Activated naive CD8-positive, alpha-beta T cell (primary cell): ENCODE measurements around the gene NUBP2.
A peak's percentile ranks its signal among the peaks of the same experiment; 100 is the strongest.

Source experiments
- H3K27ac Mint-ChIP-seq: one replicate; pipeline ENCODE4 v1.8.0; 2021; ENCODE audit warnings: mixed read lengths
- H3K27me3 Mint-ChIP-seq: one replicate; pipeline ENCODE4 v1.8.0; 2021; ENCODE audit warnings: mixed read lengths
- H3K36me3 Mint-ChIP-seq: one replicate; pipeline ENCODE4 v1.8.0; 2021; ENCODE audit warnings: mixed read lengths
- H3K4me1 Mint-ChIP-seq: one replicate; pipeline ENCODE4 v1.8.0; 2021; ENCODE audit warnings: low read depth, mixed read lengths
- H3K4me3 Mint-ChIP-seq: one replicate; pipeline ENCODE4 v1.8.0; 2021; ENCODE audit warnings: mild to moderate bottlenecking, mixed read lengths
- H3K9me3 Mint-ChIP-seq: one replicate; pipeline ENCODE4 v1.8.0; 2021; ENCODE audit warnings: low read depth, mixed read lengths

Gene NUBP2

DNA sequence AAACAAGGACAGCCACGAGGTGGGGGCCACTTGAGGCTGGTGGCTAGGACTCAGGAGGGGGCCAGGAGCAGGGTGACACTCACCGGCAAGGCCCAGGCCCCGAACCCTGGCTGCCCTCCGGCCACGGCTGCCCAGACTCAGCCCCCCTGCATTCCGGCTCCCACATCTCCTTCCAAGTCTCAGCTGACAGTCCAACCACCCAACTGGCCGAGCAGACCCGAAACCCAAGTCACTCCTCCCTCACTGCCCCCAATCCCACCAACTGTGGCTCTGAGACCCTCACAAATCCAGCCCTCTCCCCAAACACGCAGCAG lies 34.5 kb downstream of the NUBP2 start:
- Mint-ChIP-seq H3K36me3 (no peaks in the 10 kb centered on the region), H3K4me1 (peaks cover 10% of the 10 kb centered on the region), H3K9me3 (no peaks in the 10 kb centered on the region), H3K27me3 (no peaks in the 10 kb centered on the region), H3K4me3 (no peak overlapping the region), H3K27ac (no peak overlapping the region)

DNA sequence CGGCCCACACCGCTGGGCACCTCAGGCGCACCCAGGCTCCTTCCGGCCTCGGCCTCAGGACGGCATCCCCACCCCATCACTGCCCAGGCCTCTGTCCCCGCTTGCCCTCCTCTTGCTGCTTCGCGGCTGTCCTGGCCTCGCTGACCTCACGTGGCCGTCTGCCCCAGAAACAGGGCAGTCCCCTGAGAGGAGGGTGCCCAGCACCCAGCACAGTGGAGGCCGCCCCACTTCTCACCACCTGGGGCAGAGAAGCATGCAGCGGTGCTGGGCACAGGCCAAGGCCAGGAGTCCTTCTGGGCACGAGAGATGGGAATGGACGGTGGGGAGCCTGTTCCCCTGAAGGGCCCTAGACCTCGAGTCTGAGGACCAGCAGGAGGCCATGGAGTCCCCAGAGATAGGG lies 35.0 kb downstream of the NUBP2 start:
- Mint-ChIP-seq H3K36me3 (no peaks in the 10 kb centered on the region), H3K4me3 (no peak overlapping the region), H3K4me1 (peaks cover 6% of the 10 kb centered on the region), H3K9me3 (no peaks in the 10 kb centered on the region), H3K27me3 (no peaks in the 10 kb centered on the region), H3K27ac (no peak overlapping the region)

DNA sequence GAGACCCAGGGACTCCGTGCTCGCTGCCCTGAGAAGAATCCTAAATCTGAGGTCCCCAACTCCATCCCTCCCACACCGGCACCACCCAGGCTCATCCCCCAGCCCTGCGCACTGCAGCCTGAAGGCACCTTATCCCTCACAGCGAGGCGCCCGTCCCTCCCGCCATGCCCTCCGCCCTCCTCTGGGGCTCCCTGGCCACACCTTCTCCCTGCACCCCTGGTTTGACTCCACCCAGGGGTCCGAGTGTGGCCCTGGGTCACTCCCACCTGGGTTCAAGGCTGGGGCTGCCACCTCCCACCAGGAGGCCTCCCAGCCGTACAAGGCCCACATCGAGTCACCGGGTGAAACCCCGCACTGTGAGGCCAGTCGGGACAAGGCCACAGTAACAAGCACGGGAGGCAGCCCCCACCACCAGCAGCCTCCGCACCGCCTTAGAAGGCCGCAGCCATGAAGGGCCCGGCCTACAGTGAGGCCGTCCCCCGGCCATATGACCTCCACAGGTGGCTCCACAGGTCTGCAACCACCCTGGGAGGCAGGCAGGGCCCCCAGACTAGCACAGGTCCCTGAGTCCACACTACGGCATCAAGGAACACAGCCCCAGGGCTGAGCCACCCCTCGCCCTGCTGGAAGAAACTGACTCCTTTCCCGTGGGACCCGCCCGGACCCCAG lies 35.6 kb downstream of the NUBP2 start:
- no peak overlapping the region for H3K4me3 Mint-ChIP-seq
- peaks cover under 1% of the 10 kb centered on the region for H3K4me1 Mint-ChIP-seq
- H3K36me3 Mint-ChIP-seq = no peaks in the 10 kb centered on the region
- H3K27me3 Mint-ChIP-seq = no peaks in the 10 kb centered on the region
- no peak overlapping the region for H3K27ac Mint-ChIP-seq
- H3K9me3 Mint-ChIP-seq = no peaks in the 10 kb centered on the region

DNA sequence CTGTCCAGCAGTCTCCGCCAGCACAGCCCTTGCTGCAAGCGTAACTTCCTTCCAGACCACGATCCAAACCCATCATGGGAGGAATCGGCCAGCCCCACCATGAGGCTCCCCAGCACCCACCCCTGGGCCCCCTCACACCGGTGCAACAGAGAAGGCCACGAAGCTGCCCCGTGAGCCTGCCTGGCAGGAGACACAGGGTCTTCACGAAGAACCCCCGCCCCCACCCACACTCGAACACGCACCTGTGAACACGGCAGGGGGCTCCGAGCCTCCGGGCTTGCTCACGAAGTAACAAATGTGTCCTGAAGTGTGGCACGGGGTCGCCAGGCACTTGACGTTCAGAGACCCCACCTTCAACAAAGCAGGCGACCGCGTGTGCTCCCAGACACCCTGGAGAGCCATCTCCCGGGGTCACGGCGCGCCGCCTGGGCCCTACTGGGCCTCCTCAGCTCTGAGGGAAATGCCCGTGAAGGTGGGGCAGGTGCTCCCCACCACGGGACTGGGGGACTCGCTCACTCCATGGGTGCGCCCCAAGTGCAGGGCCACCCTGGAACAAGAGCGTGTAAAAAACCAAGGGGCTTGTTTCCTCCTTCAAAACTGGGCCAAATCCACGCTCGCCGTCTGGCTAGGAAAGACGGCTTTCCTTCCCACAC lies 36.2 kb downstream of the NUBP2 start:
- Mint-ChIP-seq H3K27me3 (no peaks in the 10 kb centered on the region), H3K27ac (no peak overlapping the region), H3K36me3 (no peaks in the 10 kb centered on the region), H3K4me3 (no peak overlapping the region), H3K4me1 (peaks cover 4% of the 10 kb centered on the region), H3K9me3 (no peaks in the 10 kb centered on the region)

DNA sequence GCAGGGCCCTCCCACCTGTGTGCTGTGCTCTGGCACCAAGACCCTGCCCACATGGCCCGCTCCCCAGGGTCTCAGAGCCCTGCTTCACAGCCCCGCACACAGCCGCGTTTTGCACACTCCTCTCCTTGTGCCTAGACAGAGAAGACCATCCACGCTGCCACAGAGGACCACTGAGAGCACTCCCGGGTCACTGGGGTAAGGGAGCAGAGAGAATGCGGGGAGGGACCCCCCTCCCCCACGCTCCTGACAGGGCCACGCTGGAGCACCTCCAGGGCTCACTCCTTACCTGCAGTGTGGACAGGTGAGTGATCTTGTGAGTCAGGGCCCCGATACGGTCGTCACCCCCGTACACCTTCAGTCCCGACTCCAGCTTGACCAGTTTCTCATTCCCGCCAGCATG lies 36.9 kb downstream of the NUBP2 start:
- H3K4me1 Mint-ChIP-seq = peaks cover 10% of the 10 kb centered on the region
- no peak overlapping the region for H3K4me3 Mint-ChIP-seq
- H3K36me3 Mint-ChIP-seq = no peaks in the 10 kb centered on the region
- no peaks in the 10 kb centered on the region for H3K27me3 Mint-ChIP-seq
- H3K9me3 Mint-ChIP-seq = no peaks in the 10 kb centered on the region
- H3K27ac Mint-ChIP-seq = no peak overlapping the region

DNA sequence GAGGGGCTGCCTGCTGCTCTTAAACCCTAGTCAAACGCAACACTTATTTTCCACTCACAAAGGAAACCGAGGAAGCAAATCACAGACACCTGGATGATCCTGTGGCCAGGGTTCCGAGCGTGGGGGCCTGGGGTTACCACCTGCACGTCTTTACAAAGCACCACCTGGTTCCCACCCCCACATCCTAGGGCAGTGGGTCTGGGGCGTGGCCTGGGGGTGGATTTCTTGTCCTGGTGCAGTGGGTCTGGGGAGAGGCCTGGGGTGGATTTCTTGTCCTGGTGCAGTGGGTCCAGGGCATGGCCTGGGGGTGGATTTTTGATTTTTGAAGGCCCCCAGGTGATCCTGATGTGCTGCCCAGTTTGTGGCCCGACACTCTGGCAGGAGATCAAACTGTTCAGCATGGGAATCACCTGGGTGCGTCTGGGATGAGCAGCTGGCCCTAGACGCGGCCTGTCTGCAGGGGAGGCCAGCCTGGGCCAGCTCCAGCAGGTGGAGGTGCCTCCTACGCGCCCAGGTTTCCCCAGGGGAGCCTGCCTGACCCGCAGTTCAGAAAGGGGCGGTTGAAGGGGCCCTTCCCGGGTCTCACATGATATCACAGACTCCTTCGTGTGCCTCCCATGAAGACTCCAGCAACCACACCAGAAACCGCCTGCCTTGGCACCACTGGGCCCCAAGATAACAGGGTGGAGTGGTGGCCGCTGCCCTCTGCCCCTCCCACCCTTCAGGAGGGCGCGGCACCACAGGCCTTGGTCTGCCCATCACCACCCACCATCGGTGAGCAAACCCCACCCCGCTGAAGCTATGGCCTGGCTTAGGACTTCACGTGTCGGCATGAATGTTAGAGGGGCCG lies 37.6 kb downstream of the NUBP2 start:
- no peaks in the 10 kb centered on the region for H3K9me3 Mint-ChIP-seq

DNA sequence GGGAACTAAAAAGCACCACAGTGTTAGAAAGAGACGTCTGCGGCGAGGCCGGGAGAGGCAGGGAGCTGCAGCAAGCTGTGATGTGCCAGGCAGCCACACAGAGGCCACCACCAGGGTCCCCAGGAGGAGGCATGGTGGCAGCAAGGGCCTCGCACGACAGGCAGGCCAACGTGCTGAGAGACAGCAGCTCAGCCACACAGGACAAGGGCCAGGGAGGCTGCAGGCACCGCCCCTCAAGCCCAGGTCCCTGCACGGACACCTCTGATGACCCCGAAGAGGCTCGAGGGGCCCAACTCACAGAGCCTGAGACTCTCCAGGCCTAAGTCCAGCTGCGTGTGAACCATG lies 38.2 kb downstream of the NUBP2 start:
- H3K9me3 Mint-ChIP-seq = no peaks in the 10 kb centered on the region
- peaks cover 20% of the 10 kb centered on the region for H3K4me1 Mint-ChIP-seq
- H3K27ac Mint-ChIP-seq = no peak overlapping the region
- no peaks in the 10 kb centered on the region for H3K36me3 Mint-ChIP-seq
- no peaks in the 10 kb centered on the region for H3K27me3 Mint-ChIP-seq
- H3K4me3 Mint-ChIP-seq = no peak overlapping the region

More for the DNA sequence above, 37.6 kb downstream of the NUBP2 start:
- peaks cover 15% of the 10 kb centered on the region for H3K4me1 Mint-ChIP-seq
- H3K27me3 Mint-ChIP-seq = no peaks in the 10 kb centered on the region
- H3K4me3 Mint-ChIP-seq = no peak overlapping the region
- H3K36me3 Mint-ChIP-seq = no peaks in the 10 kb centered on the region
- no peak overlapping the region for H3K27ac Mint-ChIP-seq

DNA sequence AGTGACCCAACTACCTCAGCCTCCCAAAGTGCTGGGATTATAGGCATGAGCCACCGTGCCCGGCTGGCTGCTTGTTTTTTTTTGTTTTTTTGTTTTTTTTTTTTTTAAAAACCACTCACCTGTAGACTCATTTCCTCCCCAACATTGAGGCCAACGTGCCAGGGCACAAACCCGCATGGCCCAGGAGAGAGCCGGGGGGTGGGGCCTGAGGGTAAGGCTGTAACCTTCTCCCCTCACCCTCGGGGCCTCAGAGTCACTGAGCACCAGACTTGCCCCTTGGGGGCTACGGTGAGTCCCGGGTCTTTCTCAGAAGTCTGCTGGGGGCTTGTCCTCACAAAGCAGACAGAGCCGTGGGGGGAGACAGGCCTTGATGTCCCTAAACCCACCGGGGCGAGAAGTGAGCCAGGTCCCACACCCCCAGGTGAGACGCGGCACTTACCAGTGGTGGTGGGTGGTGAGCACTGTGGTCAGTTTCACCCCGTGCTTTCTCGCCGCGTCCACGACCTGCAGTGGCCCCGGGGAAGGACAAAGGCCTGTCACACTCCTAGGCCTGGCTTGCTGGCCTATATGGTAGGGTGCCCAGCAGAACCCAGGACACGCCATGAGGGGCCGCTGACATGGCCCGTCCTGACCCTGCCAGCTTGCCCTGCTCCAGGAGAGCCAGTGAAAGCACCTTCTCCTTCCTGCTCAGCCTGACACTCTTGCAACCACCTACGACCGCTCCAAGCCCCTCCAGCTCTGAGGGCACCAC lies 39.3 kb downstream of the NUBP2 start:
- Mint-ChIP-seq H3K27ac (no peak overlapping the region), H3K4me1 (peaks cover 20% of the 10 kb centered on the region), H3K9me3 (no peaks in the 10 kb centered on the region), H3K4me3 (no peak overlapping the region), H3K27me3 (no peaks in the 10 kb centered on the region), H3K36me3 (no peaks in the 10 kb centered on the region)

DNA sequence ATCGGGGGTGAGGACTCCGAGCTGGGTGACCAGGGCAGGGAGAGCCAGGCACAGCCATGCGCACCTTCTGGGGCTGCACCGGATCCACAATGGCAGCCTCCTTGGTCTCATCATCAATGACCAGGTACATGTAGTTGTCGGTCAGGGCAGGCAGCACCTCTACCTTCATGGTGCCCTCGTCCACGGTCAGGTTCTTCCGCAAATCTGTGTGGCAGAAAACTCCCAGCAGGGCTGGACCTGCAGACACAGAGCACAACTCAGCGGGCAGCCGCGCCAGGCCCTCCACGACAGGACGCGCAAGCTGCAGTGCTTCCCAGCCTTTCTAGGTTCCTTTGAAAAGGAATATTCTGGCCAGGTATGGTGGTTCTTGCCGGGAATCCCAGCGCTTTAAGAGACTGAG lies 40.0 kb downstream of the NUBP2 start:
- no peaks in the 10 kb centered on the region for H3K36me3 Mint-ChIP-seq

DNA sequence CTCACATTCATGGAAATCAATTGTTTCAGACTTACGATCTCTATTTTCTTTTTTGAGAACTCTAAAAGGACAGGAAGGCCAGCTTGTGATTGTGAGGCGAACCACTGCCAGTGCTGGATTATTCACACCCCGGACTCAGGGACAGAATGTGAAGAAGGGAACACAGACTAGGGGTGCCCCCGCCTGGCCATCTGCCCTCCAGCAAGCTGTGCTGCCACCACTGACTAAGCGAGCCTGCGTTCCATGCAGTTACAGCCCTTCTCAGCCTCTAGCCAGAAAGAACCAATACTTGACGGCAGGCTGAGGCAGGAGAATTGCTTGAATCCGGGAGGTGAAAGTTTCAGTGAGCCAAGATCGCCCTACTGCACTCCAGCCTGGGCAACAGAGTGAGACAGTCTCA lies 41.1 kb downstream of the NUBP2 start:
- Mint-ChIP-seq H3K27ac (peak overlapping the region; percentile 61), H3K4me1 (peaks cover 33% of the 10 kb centered on the region), H3K4me3 (no peak overlapping the region)

More for the DNA sequence above, 40.0 kb downstream of the NUBP2 start:
- H3K4me1 Mint-ChIP-seq = peaks cover 25% of the 10 kb centered on the region
- no peak overlapping the region for H3K4me3 Mint-ChIP-seq
- H3K27me3 Mint-ChIP-seq = no peaks in the 10 kb centered on the region
- H3K9me3 Mint-ChIP-seq = no peaks in the 10 kb centered on the region
- H3K27ac Mint-ChIP-seq = no peak overlapping the region

DNA sequence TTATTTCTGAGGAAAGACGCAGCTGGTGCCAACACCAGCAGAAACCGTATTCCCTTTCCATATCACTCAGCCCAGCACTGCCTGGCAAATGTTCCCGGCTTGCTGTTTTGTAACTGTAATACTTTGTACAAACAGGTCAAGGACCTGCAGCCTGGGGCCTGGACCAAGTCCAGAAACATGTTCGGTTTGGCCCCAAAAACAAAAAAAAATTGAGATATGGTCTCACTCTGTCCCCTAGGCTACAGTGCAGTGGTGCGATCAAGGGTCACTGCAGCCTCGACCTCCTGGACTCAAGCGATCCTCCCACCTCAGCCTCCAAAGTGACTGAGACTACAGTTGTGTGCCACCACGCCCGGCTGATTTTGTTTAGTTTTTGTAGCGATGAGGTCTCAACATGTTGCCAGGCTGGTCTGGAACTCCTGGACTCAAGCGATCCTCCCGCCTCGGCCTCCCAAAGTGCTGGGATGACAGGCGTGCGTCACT lies 42.7 kb downstream of the NUBP2 start:
- Mint-ChIP-seq H3K36me3 (no peaks in the 10 kb centered on the region), H3K4me3 (peak overlapping the region; percentile 87), H3K27me3 (no peaks in the 10 kb centered on the region), H3K9me3 (no peaks in the 10 kb centered on the region), H3K27ac (peak overlapping the region; percentile 75), H3K4me1 (peaks cover 45% of the 10 kb centered on the region)

More for the DNA sequence above, 41.1 kb downstream of the NUBP2 start:
- Mint-ChIP-seq H3K36me3 (no peaks in the 10 kb centered on the region), H3K27me3 (no peaks in the 10 kb centered on the region), H3K9me3 (no peaks in the 10 kb centered on the region)

DNA sequence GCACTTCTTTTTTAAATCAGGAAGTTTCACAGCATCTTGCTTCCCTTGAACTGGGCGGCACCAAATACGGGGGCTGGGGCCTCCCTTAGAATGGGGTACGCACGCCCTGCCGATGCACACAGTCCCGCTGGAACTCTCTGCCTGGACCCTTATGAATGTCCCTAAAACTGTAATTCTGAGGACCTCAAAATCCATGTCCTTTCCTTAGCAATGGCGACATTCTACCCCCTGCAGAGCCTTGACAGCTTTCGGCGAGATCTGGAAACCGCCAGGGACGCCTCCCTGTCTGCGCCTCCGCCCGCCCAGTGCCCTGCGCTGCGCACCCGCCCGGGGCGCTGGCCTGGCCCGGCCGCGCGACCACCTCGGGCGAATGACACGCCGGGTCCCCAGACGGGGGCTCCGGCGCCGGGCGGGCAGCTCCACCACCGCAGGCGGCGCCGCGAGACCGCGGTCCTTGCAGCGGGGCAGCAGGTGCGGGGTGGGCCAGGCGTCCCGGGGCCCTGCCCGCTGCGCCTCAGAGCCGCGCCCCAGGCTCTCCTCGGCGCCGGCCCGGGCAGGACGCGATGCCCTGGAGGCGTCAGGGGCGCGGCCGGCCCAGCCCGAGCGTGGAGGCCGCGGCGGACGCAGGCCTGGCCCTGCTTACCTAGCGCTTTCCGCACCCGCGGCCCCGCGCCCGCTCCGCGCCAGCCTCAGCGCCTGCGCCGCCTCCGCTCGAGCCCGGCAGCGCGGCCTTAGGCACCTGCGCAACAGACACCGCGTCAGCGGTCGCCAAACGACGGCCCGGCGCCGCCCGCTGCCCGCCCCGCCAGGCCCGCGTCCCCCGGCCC lies 43.3 kb downstream of the NUBP2 start:
- H3K27ac Mint-ChIP-seq = peak overlapping the region; percentile 75
- H3K4me1 Mint-ChIP-seq = peaks cover 47% of the 10 kb centered on the region
- H3K27me3 Mint-ChIP-seq = no peaks in the 10 kb centered on the region
- H3K9me3 Mint-ChIP-seq = no peaks in the 10 kb centered on the region
- H3K4me3 Mint-ChIP-seq = peak overlapping the region; percentile 87
- H3K36me3 Mint-ChIP-seq = no peaks in the 10 kb centered on the region

DNA sequence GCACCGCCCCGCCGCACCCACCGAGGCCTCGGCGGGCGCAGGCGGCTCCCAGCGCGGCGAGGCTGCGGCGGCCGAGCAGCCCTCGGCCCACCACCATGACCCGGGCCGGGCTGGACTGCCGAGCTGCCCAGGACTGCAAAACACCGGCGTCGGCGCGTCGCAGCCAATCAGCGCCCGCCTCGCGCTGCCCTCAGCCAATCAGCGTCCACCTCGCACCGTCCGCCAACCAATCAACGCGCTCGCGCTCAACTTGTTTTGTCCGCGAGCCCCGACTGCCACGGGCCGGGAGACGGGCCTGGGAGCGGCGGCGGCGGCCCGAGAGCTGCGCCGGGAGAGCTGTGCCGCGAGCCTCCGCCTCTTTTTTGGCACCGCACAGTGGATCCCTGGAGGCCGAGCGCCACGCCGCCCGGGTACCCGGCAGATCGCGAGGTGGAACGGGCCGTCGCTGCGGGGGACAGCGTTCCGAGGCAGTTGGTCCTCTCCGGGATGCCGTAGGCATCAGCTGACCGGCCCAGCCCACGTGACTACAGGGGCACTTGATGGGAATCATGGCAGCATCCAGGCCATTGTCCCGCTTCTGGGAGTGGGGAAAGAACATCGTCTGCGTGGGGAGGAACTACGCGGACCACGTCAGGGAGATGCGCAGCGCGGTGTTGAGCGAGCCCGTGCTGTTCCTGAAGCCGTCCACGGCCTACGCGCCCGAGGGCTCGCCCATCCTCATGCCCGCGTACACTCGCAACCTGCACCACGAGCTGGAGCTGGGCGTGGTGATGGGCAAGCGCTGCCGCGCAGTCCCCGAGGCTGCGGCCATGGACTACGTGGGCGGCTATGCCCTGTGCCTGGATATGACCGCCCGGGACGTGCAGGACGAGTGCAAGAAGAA lies 44.2 kb downstream of the NUBP2 start, which contains the start of the genes FAHD1 and HAGH:
FAHD1 (plus strand) TSS at position 516 of the 883 bp plus-strand sequence; CDS start at position 549, 33 bp downstream.
HAGH (minus strand) TSS at position 135 of the 883 bp plus-strand sequence; CDS start at position 97, 38 bp downstream.
- H3K27ac Mint-ChIP-seq = peak within 1 kb of the TSS; percentile 89
- peaks cover 47% of the 10 kb centered on the region for H3K4me1 Mint-ChIP-seq
- no peaks in the 10 kb centered on the region for H3K27me3 Mint-ChIP-seq
- H3K36me3 Mint-ChIP-seq = no peaks in the 10 kb centered on the region
- peak within 1 kb of the TSS; percentile 94 for H3K4me3 Mint-ChIP-seq
- no peaks in the 10 kb centered on the region for H3K9me3 Mint-ChIP-seq
